Right lobe of liver (tissue), 6 donors: ENCODE data around the gene CCDC88C. TPM values are rescaled to one million over a fixed set of nuclear protein-coding genes. Genes with fewer than 3 reads are reported as not detected.
A peak's percentile ranks its signal among the peaks of the same experiment; 100 is the strongest.

ENCODE experiments used
- ATAC-seq, 4 donors: fragments of 200-7000 bp; cut with Tn5 transposase; one replicate each; pipeline ENCODE4 v1.9.1; 2020; ENCODE audit warnings: mild to moderate bottlenecking in 4 of 4, moderate library complexity in 4 of 4
- DNase-seq, 3 donors: peaks; one replicate each; pipeline ENCODE4 v3.0.0-alpha.2; 2020
- H3K27ac ChIP-seq, 3 donors: fragments of 200-600 bp; one replicate each; pipeline ENCODE4 v1.8.0; 2022
- H3K27me3 ChIP-seq, 2 donors: fragments of 200-600 bp; one replicate each; pipeline ENCODE4 v1.8.0; 2022
- H3K36me3 ChIP-seq, 4 donors: fragments of 200-600 bp; sonication (generic) in 1 of 4; one replicate each; pipeline versions ENCODE4 v1.5.1 to v1.8.0; 2017 to 2022; ENCODE audit warnings: control low read depth in 1 of 4
- H3K4me1 ChIP-seq, 4 donors: fragments of 200-600 bp; sonication (generic) in 1 of 4; one replicate each; pipeline versions ENCODE4 v1.5.1 to v1.8.0; 2017 to 2022; ENCODE audit warnings: control low read depth in 1 of 4
- H3K4me3 ChIP-seq, 3 donors: fragments of 200-600 bp; one replicate each; pipeline ENCODE4 v1.8.0; 2022
- H3K9me3 ChIP-seq, 4 donors: fragments of 200-600 bp; sonication (generic) in 1 of 4; one replicate each; pipeline versions ENCODE4 v1.5.1 to v1.8.0; 2017 to 2022; ENCODE audit warnings: control low read depth in 1 of 4
- CTCF ChIP-seq, 4 donors: fragments of 200-600 bp in 3 of 4; fragments of 450-650 bp in 1 of 4; IDR thresholded peaks; one replicate each; pipeline versions ENCODE4 v1.5.1 to v1.8.0; 2016 to 2022; ENCODE audit warnings: antibody characterized with exemption in 4 of 4, mild to moderate bottlenecking in 2 of 4
- POLR2A ChIP-seq: fragments of 450-650 bp; IDR thresholded peaks from one replicate; pipeline ENCODE4 v1.6.1; 2017; ENCODE audit warnings: antibody characterized with exemption, mild to moderate bottlenecking
- WGBS: methylation state at CpG from one replicate; pipeline ENCODE4 v1.1.6; 2018; ENCODE audit warnings: low coverage, low lambda C conversion rate; ENCODE audit not compliant: insufficient coverage; ENCODE audit errors: missing lambda C conversion rate; 5-methylcytosine and 5-hydroxymethylcytosine counted together
- intact Hi-C, 2 donors: fragments of 100-400 bp; cut with DNase I; formaldehyde crosslinking; loops; one replicate each; pipeline versions ENCODE4 v1.11.2 to v1.14.1; 2022
- total RNA-seq, 6 experiments: library from RNA; depleted of rRNA in 2 of 6; stranded (reverse); fragments of >200 nt in 2 of 6; fragmentation: NEBNext Ultra II Directional in 3 of 6; extraction: Animal tissue kit (Norgen Biotek cat#: 25700) in 3 of 6; gene quantifications; one replicate each; pipeline versions ENCODE4 v1.1.0 to v1.2.4, GENCODE V29; 2016 to 2023
- donor health status: DM: no; HTN: yes; CAD: no.
- donor health status: DM: no; HTN: no; CAD: no.
- donor health status: DM: no; HTN: no; CAD: no.
- donor health status: DM: no; HTN: yes; CAD: no.
- donor health status: DM: no; HTN: yes; CAD: no.

The CCDC88C gene
- total RNA-seq, 6 experiments from 2014 or later, result 1.2 to 5.7 (median 3.1) TPM

GRCh38 chr14:91354221-91354916 lies 63.3 kb downstream of the CCDC88C start:
- ATAC-seq (no peak), DNase-seq (no peak)
- intact Hi-C loops, result no loop called here
- TF ChIP-seq CTCF (IDR thresholded peaks at IDR 0.05), result no peak
- TF ChIP-seq POLR2A, result no peak
- no peak overlapping the region for H3K27ac ChIP-seq
- no peaks in the 10 kb centered on the region for H3K27me3 ChIP-seq
- H3K36me3 ChIP-seq, result no peaks in the 10 kb centered on the region
- no peak overlapping the region for H3K4me3 ChIP-seq
- H3K4me1 ChIP-seq, result peaks cover 0 to 12% (median 0%) of the 10 kb centered on the region in 4 donors
- 84% methylated on average over 8 of the region's 14 CpGs for WGBS
- H3K9me3 ChIP-seq, result no peaks in the 10 kb centered on the region

GRCh38 chr14:91352728-91353692 lies 64.6 kb downstream of the CCDC88C start:
- no peak for TF ChIP-seq POLR2A
- no peak for TF ChIP-seq CTCF (IDR thresholded peaks at IDR 0.05)
- 59% methylated on average over 12 of the region's 17 CpGs for WGBS
- ATAC-seq (no peak), DNase-seq (no peak)
- no peaks in the 10 kb centered on the region for H3K9me3 ChIP-seq
- H3K4me1 ChIP-seq, result peaks cover 0 to 12% (median 0%) of the 10 kb centered on the region in 4 donors
- no peaks in the 10 kb centered on the region for H3K27me3 ChIP-seq
- no peaks in the 10 kb centered on the region for H3K36me3 ChIP-seq
- H3K27ac ChIP-seq, result no peak overlapping the region
- H3K4me3 ChIP-seq, result no peak overlapping the region
- intact Hi-C loops, result no loop called here

- H3K27ac ChIP-seq, result no peak overlapping the region
- H3K4me1 ChIP-seq, result peaks cover 0 to 12% (median 0%) of the 10 kb centered on the region in 4 donors
- no peaks in the 10 kb centered on the region for H3K36me3 ChIP-seq
- no peak overlapping the region for H3K4me3 ChIP-seq
- H3K27me3 ChIP-seq, result no peaks in the 10 kb centered on the region
- TF ChIP-seq CTCF (IDR thresholded peaks at IDR 0.05) (no peak), POLR2A (no peak)
- ATAC-seq, result peak in 3 of 4 donors; percentile 20 to 54 (median 30)
- DNase-seq, result no peak
- intact Hi-C loops, result no loop called here
- H3K9me3 ChIP-seq, result no peaks in the 10 kb centered on the region
- 50% methylated on average over 3 of the region's 19 CpGs for WGBS
Measured at GRCh38 chr14:91352053-91352452, 65.6 kb downstream of the CCDC88C start.

GRCh38 chr14:91351512-91351862 lies 66.1 kb downstream of the CCDC88C start:
- H3K4me1 ChIP-seq, result peaks cover 0 to 12% (median 0%) of the 10 kb centered on the region in 4 donors
- intact Hi-C loops, result no loop called here
- H3K36me3 ChIP-seq, result no peaks in the 10 kb centered on the region
- TF ChIP-seq CTCF (IDR thresholded peaks at IDR 0.05), result no peak
- TF ChIP-seq POLR2A, result no peak
- H3K9me3 ChIP-seq, result no peaks in the 10 kb centered on the region
- no peaks in the 10 kb centered on the region for H3K27me3 ChIP-seq
- no peak overlapping the region for H3K4me3 ChIP-seq
- no peak overlapping the region for H3K27ac ChIP-seq
- ATAC-seq (peak in 1 of 4 donors; percentile 5), DNase-seq (no peak)
- WGBS, result 48% methylated on average over 2 of the region's 10 CpGs
